ENCODE measurements around the gene CDH4.

Gene CDH4

DNA sequence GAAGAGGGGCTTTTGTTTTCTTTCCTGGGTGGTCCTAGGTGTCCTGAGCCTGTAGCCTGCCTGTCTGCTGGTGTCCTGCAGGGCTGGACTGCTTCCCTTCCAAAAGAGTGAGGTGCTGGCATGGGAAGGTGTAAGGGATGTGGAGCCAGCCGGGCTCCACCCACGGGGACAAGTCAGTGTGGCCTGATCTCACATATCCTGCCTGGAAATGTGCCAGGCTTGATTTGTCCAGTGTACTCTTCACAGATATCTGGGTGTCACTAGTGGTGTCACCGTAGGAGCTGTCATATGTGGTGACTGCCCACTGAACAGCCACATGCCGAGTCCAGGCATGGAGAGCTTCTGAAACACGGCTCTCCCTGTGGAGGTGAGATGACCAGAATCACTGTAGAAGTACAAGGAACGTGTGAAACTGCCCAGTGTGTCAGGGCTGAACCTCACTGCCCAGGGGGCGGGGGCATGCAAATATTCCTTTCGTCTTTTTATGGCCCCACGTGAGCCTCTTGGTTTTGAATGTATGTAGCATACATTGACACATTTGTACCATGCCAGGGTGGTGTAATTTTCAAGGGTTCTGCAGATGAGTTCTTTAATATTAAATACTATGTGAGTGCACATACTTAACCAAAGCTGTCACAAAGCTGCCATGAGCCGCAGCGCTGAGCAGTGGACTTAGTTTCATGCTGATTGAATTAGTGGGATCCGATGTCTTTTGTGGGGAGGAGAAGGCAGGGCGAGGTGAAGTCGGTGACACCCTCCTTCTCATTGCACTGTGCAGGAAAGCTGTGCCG is 55.8 kb downstream of the CDH4 start:
- no peaks in the 10 kb centered on the region for H3K4me1 ChIP-seq (ENCODE audit: control insufficient read depth, insufficient read depth, low read length)
- no peaks in the 10 kb centered on the region for H3K36me3 ChIP-seq (ENCODE audit: control insufficient read depth in 2 of 2, insufficient read depth in 1 of 2, low read length in 2 of 2)
- no peak overlapping the region for H3K4me3 ChIP-seq (ENCODE audit: low read depth, low read length)
- no peaks in the 10 kb centered on the region for H3K9me3 ChIP-seq (ENCODE audit: control insufficient read depth, insufficient read depth, low read depth, low read length)
- no peak overlapping the region for H3K27ac ChIP-seq (ENCODE audit: extremely low read depth, low read depth, low read length)
- ChIA-PET POLR2A (no interaction called here), CTCF (no interaction called here)
- no peak for TF ChIP-seq ZNF600 (tag by site-specific recombination; IDR thresholded peaks at IDR 0.05)
- TF ChIP-seq, protein P1, sequence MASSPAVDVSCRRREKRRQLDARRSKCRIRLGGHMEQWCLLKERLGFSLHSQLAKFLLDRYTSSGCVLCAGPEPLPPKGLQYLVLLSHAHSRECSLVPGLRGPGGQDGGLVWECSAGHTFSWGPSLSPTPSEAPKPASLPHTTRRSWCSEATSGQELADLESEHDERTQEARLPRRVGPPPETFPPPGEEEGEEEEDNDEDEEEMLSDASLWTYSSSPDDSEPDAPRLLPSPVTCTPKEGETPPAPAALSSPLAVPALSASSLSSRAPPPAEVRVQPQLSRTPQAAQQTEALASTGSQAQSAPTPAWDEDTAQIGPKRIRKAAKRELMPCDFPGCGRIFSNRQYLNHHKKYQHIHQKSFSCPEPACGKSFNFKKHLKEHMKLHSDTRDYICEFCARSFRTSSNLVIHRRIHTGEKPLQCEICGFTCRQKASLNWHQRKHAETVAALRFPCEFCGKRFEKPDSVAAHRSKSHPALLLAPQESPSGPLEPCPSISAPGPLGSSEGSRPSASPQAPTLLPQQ (tag by site-specific recombination; IDR thresholded peaks at IDR 0.05) = no peak
- TF ChIP-seq ZNF146 (tag by site-specific recombination; IDR thresholded peaks at IDR 0.05) = no peak
- no peak for TF ChIP-seq HOXC10 (CRISPR knock-in tag; IDR thresholded peaks at IDR 0.05)
- no peak for TF ChIP-seq YY1 (tag by site-specific recombination; IDR thresholded peaks at IDR 0.05)
- TF ChIP-seq, protein P2, sequence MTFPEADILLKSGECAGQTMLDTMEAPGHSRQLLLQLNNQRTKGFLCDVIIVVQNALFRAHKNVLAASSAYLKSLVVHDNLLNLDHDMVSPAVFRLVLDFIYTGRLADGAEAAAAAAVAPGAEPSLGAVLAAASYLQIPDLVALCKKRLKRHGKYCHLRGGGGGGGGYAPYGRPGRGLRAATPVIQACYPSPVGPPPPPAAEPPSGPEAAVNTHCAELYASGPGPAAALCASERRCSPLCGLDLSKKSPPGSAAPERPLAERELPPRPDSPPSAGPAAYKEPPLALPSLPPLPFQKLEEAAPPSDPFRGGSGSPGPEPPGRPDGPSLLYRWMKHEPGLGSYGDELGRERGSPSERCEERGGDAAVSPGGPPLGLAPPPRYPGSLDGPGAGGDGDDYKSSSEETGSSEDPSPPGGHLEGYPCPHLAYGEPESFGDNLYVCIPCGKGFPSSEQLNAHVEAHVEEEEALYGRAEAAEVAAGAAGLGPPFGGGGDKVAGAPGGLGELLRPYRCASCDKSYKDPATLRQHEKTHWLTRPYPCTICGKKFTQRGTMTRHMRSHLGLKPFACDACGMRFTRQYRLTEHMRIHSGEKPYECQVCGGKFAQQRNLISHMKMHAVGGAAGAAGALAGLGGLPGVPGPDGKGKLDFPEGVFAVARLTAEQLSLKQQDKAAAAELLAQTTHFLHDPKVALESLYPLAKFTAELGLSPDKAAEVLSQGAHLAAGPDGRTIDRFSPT (tag by site-specific recombination; IDR thresholded peaks at IDR 0.05) = no peak
- TF ChIP-seq, protein P3, sequence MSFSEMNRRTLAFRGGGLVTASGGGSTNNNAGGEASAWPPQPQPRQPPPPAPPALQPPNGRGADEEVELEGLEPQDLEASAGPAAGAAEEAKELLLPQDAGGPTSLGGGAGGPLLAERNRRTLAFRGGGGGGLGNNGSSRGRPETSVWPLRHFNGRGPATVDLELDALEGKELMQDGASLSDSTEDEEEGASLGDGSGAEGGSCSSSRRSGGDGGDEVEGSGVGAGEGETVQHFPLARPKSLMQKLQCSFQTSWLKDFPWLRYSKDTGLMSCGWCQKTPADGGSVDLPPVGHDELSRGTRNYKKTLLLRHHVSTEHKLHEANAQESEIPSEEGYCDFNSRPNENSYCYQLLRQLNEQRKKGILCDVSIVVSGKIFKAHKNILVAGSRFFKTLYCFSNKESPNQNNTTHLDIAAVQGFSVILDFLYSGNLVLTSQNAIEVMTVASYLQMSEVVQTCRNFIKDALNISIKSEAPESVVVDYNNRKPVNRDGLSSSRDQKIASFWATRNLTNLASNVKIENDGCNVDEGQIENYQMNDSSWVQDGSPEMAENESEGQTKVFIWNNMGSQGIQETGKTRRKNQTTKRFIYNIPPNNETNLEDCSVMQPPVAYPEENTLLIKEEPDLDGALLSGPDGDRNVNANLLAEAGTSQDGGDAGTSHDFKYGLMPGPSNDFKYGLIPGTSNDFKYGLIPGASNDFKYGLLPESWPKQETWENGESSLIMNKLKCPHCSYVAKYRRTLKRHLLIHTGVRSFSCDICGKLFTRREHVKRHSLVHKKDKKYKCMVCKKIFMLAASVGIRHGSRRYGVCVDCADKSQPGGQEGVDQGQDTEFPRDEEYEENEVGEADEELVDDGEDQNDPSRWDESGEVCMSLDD (tag by site-specific recombination; IDR thresholded peaks at IDR 0.05) = no peak
- TF ChIP-seq, protein P4, sequence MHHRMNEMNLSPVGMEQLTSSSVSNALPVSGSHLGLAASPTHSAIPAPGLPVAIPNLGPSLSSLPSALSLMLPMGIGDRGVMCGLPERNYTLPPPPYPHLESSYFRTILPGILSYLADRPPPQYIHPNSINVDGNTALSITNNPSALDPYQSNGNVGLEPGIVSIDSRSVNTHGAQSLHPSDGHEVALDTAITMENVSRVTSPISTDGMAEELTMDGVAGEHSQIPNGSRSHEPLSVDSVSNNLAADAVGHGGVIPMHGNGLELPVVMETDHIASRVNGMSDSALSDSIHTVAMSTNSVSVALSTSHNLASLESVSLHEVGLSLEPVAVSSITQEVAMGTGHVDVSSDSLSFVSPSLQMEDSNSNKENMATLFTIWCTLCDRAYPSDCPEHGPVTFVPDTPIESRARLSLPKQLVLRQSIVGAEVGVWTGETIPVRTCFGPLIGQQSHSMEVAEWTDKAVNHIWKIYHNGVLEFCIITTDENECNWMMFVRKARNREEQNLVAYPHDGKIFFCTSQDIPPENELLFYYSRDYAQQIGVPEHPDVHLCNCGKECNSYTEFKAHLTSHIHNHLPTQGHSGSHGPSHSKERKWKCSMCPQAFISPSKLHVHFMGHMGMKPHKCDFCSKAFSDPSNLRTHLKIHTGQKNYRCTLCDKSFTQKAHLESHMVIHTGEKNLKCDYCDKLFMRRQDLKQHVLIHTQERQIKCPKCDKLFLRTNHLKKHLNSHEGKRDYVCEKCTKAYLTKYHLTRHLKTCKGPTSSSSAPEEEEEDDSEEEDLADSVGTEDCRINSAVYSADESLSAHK (tag by site-specific recombination; IDR thresholded peaks at IDR 0.05) = no peak
- no peak for TF ChIP-seq ZNF175 (tag by site-specific recombination; IDR thresholded peaks at IDR 0.05)
- no peak for TF ChIP-seq ZNF623 (tag by site-specific recombination; IDR thresholded peaks at IDR 0.05)
- TF ChIP-seq ZBTB8A (tag by site-specific recombination; IDR thresholded peaks at IDR 0.05) = no peak
- no peak for TF ChIP-seq ZNF223 (tag by site-specific recombination; IDR thresholded peaks at IDR 0.05)
- TF ChIP-seq IKZF3 (tag by site-specific recombination; IDR thresholded peaks at IDR 0.05) = no peak
- TF ChIP-seq, protein P5, sequence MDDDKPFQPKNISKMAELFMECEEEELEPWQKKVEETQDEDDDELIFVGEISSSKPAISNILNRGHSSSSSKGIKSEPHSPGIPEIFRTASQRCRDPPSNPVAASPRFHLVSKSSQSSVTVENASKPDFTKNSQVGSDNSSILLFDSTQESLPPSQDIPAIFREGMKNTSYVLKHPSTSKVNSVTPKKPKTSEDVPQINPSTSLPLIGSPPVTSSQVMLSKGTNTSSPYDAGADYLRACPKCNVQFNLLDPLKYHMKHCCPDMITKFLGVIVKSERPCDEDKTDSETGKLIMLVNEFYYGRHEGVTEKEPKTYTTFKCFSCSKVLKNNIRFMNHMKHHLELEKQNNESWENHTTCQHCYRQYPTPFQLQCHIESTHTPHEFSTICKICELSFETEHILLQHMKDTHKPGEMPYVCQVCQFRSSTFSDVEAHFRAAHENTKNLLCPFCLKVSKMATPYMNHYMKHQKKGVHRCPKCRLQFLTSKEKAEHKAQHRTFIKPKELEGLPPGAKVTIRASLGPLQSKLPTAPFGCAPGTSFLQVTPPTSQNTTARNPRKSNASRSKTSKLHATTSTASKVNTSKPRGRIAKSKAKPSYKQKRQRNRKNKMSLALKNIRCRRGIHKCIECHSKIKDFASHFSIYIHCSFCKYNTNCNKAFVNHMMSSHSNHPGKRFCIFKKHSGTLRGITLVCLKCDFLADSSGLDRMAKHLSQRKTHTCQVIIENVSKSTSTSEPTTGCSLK (tag by site-specific recombination; IDR thresholded peaks at IDR 0.05) = no peak
- TF ChIP-seq ZNF785 (tag by site-specific recombination; IDR thresholded peaks at IDR 0.05) = no peak
- no peak for TF ChIP-seq MEIS1 (CRISPR knock-in tag; IDR thresholded peaks at IDR 0.05; ENCODE audit: borderline replicate concordance)
- TF ChIP-seq, protein P6, sequence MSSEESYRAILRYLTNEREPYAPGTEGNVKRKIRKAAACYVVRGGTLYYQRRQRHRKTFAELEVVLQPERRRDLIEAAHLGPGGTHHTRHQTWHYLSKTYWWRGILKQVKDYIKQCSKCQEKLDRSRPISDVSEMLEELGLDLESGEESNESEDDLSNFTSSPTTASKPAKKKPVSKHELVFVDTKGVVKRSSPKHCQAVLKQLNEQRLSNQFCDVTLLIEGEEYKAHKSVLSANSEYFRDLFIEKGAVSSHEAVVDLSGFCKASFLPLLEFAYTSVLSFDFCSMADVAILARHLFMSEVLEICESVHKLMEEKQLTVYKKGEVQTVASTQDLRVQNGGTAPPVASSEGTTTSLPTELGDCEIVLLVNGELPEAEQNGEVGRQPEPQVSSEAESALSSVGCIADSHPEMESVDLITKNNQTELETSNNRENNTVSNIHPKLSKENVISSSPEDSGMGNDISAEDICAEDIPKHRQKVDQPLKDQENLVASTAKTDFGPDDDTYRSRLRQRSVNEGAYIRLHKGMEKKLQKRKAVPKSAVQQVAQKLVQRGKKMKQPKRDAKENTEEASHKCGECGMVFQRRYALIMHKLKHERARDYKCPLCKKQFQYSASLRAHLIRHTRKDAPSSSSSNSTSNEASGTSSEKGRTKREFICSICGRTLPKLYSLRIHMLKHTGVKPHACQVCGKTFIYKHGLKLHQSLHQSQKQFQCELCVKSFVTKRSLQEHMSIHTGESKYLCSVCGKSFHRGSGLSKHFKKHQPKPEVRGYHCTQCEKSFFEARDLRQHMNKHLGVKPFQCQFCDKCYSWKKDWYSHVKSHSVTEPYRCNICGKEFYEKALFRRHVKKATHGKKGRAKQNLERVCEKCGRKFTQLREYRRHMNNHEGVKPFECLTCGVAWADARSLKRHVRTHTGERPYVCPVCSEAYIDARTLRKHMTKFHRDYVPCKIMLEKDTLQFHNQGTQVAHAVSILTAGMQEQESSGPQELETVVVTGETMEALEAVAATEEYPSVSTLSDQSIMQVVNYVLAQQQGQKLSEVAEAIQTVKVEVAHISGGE (tag by site-specific recombination; conservative IDR thresholded peaks at IDR 0.05; ENCODE audit: low read depth) = no peak
- TF ChIP-seq ZNF19 (tag by site-specific recombination; IDR thresholded peaks at IDR 0.05; ENCODE audit: low read depth) = no peak
- no peak for TF ChIP-seq ZNF626 (tag by site-specific recombination; IDR thresholded peaks at IDR 0.05)
